GM18502 (cell line): ENCODE measurements around the gene TLCD3B.

Experiments used
- ATAC-seq: cut with Tn5 transposase; IDR thresholded peaks from one replicate; pipeline ENCODE4 v1.9.1; 2021; ENCODE audit warnings: mild to moderate bottlenecking; ENCODE audit not compliant: unreplicated experiment, poor library complexity

The TLCD3B gene

DNA sequence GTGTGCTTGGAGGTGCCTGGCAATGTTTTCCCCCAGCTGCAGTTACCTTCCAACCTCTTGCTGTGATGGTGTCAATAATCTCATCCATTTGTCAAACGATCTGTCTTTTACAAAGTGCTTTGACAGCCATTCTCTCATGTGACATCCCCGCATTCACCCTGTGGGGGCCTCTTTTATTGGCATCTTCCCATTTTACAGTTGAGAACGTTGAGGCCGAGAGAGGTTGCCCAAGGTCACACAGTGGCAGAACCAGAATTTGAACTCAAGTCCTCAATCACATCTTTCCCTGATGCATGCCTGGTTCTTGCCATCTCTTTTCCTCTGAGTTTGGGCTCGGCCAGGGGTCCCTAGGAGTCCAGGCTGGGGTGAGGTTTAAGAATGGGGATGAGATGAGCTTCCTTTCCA, 55.9 kb downstream of the TLCD3B start:
- ATAC-seq = no peak
